ENCODE data around the gene TTC5. TPM values are rescaled to one million over a fixed set of nuclear protein-coding genes. Genes with fewer than 3 reads are reported as not detected.

TTC5 gene
- total RNA-seq, 4 donors from 2014 or later, result 5.5 to 8.6 (median 6.5) TPM

GRCh38 chr14:20331053-20331613 is 25.4 kb upstream of the TTC5 start:
- H3K4me3 ChIP-seq, result peak overlapping the region in 1 of 4 donors; percentile 63
- peaks cover 5 to 18% (median 11%) of the 10 kb centered on the region in 4 donors for H3K36me3 ChIP-seq
- WGBS, result 63% methylated on average over 2 of the region's 2 CpGs
- H3K27ac ChIP-seq (replicated peaks in 1 of 4), result peak overlapping the region in 3 of 4 donors; percentile 1 to 91 (median 25)
- H3K9me3 ChIP-seq, result no peaks in the 10 kb centered on the region
- intact Hi-C loops (cut with DNase I), result loop anchor here (5.0 kb wide), 1 partner anchor 351 kb away; the partner anchor contains the start of gene RNASE4
- no peaks in the 10 kb centered on the region for H3K27me3 ChIP-seq
- TF ChIP-seq EP300 (IDR thresholded peaks at IDR 0.05), result no peak
- peaks cover 21 to 57% (median 53%) of the 10 kb centered on the region in 4 donors for H3K4me1 ChIP-seq
- no peak for DNase-seq (ENCODE audit: extremely low spot score)

GRCh38 chr14:20329355-20329754 is 23.6 kb upstream of the TTC5 start:
- no peak overlapping the region for H3K4me3 ChIP-seq
- H3K27me3 ChIP-seq, result no peaks in the 10 kb centered on the region
- WGBS, result 82% methylated on average over 2 of the region's 2 CpGs
- intact Hi-C loops (cut with DNase I), result loop anchor here (5.0 kb wide), 2 partner anchors 133 to 283 kb away; partner anchors contain the start of gene PIP4P1
- no peaks in the 10 kb centered on the region for H3K9me3 ChIP-seq
- TF ChIP-seq CTCF (IDR thresholded peaks at IDR 0.05), result no peak
- no peak for TF ChIP-seq EP300 (IDR thresholded peaks at IDR 0.05)
- no peak for TF ChIP-seq POLR2AphosphoS5 (IDR thresholded peaks at IDR 0.05)
- no peak for TF ChIP-seq POLR2A (IDR thresholded peaks at IDR 0.05; ENCODE audit: low read depth)
- H3K4me1 ChIP-seq, result peaks cover 21 to 57% (median 53%) of the 10 kb centered on the region in 4 donors
- H3K27ac ChIP-seq (replicated peaks in 1 of 4), result no peak overlapping the region
- no peak for DNase-seq (ENCODE audit: extremely low spot score)
- H3K36me3 ChIP-seq, result peaks cover 13 to 36% (median 26%) of the 10 kb centered on the region in 4 donors

GRCh38 chr14:20328705-20329104 is 23.0 kb upstream of the TTC5 start:
- Histone ChIP-seq H3K4me3 (no peak overlapping the region), H3K27me3 (no peaks in the 10 kb centered on the region), H3K4me1 (peaks cover 17 to 55% (median 50%) of the 10 kb centered on the region in 4 donors), H3K36me3 (peaks cover 15 to 42% (median 32%) of the 10 kb centered on the region in 4 donors), H3K27ac (replicated peaks in 1 of 4) (no peak overlapping the region), H3K9me3 (no peaks in the 10 kb centered on the region)
- DNase-seq (ENCODE audit: extremely low spot score), result no peak
- WGBS, result 51% methylated on average over 2 of the region's 2 CpGs
- intact Hi-C loops (cut with DNase I), result loop anchor here (5.0 kb wide), 2 partner anchors 134 to 284 kb away; partner anchors contain the start of gene PIP4P1
- no peak for TF ChIP-seq CTCF (IDR thresholded peaks at IDR 0.05)
- no peak for TF ChIP-seq POLR2AphosphoS5 (IDR thresholded peaks at IDR 0.05)
- no peak for TF ChIP-seq POLR2A (IDR thresholded peaks at IDR 0.05; ENCODE audit: low read depth)
- no peak for TF ChIP-seq EP300 (IDR thresholded peaks at IDR 0.05)

GRCh38 chr14:20327005-20327869 is 21.5 kb upstream of the TTC5 start:
- Histone ChIP-seq H3K9me3 (no peaks in the 10 kb centered on the region), H3K27me3 (no peaks in the 10 kb centered on the region), H3K4me3 (no peak overlapping the region), H3K27ac (replicated peaks in 1 of 4) (peak overlapping the region; percentile 7 to 50 (median 44)), H3K36me3 (peaks cover 15 to 56% (median 43%) of the 10 kb centered on the region in 4 donors), H3K4me1 (peaks cover 15 to 47% (median 43%) of the 10 kb centered on the region in 4 donors)
- no peak for DNase-seq (ENCODE audit: extremely low spot score)
- WGBS, result 41% methylated on average over 8 of the region's 8 CpGs
- intact Hi-C loops (cut with DNase I), result loop anchor here (5.0 kb wide), 2 partner anchors 135 to 285 kb away; partner anchors contain the start of gene PIP4P1
- no peak for TF ChIP-seq POLR2AphosphoS5 (IDR thresholded peaks at IDR 0.05)
- no peak for TF ChIP-seq POLR2A (IDR thresholded peaks at IDR 0.05; ENCODE audit: low read depth)
- peak; percentile 72 to 79 (median 78) for TF ChIP-seq CTCF (IDR thresholded peaks at IDR 0.05)
- no peak for TF ChIP-seq EP300 (IDR thresholded peaks at IDR 0.05)

GRCh38 chr14:20317720-20318119 is 12.0 kb upstream of the TTC5 start:
- no peak for DNase-seq (ENCODE audit: extremely low spot score)
- H3K9me3 ChIP-seq, result no peaks in the 10 kb centered on the region
- H3K36me3 ChIP-seq, result peaks cover 55 to 100% (median 82%) of the 10 kb centered on the region in 4 donors
- TF ChIP-seq POLR2A (IDR thresholded peaks at IDR 0.05; ENCODE audit: low read depth) (no peak), POLR2AphosphoS5 (IDR thresholded peaks at IDR 0.05) (no peak), EP300 (IDR thresholded peaks at IDR 0.05) (no peak), CTCF (IDR thresholded peaks at IDR 0.05) (no peak)
- no peaks in the 10 kb centered on the region for H3K4me1 ChIP-seq
- no peaks in the 10 kb centered on the region for H3K27me3 ChIP-seq
- H3K27ac ChIP-seq (replicated peaks in 1 of 4), result no peak overlapping the region
- intact Hi-C loops (cut with DNase I), result no loop called here
- WGBS, result 98% methylated on average over 16 of the region's 16 CpGs
- no peak overlapping the region for H3K4me3 ChIP-seq
